Activated B cell treated with CpG ODN at 0.5 μM for 24 hours (primary cell): ENCODE results near the gene CNMD. TPM values are rescaled to one million over a fixed set of nuclear protein-coding genes. Genes with fewer than 3 reads are reported as not detected.
"Not testable (repeated sequence)": the region's sequence is repeated elsewhere in the genome, so short reads cannot be mapped to it uniquely, and the experiment has no call there.

Source experiments
- ATAC-seq: fragments of 200-7000 bp; cut with Tn5 transposase; one replicate; pipeline ENCODE4 v1.10.0; 2021; ENCODE audit warnings: low read depth, mild to moderate bottlenecking, moderate library complexity
- CTCF ChIA-PET: fragments of 350-600 bp; sonication (Branson Sonifier 250); formaldehyde crosslinking; loops from one replicate; lab custom pipeline; 2021; ENCODE audit warnings: antibody characterized with exemption; lab: Charles Lee
- POLR2A ChIA-PET: fragments of 350-600 bp; sonication (Branson Sonifier 250); formaldehyde crosslinking; loops from one replicate; lab custom pipeline; 2021; ENCODE audit warnings: antibody characterized with exemption; lab: Charles Lee
- DNase-seq: peaks from one replicate; pipeline ENCODE4 v3.0.0; 2022
- H3K27ac Mint-ChIP-seq: one replicate; pipeline ENCODE4 v1.8.0; 2020; ENCODE audit warnings: mixed read lengths
- H3K27me3 Mint-ChIP-seq: one replicate; pipeline ENCODE4 v1.8.0; 2021; ENCODE audit warnings: mixed read lengths
- H3K36me3 Mint-ChIP-seq: one replicate; pipeline ENCODE4 v1.8.0; 2021; ENCODE audit warnings: low read depth, mixed read lengths
- H3K4me1 Mint-ChIP-seq: one replicate; pipeline ENCODE4 v1.8.0; 2021; ENCODE audit warnings: mixed read lengths
- H3K4me3 Mint-ChIP-seq: one replicate; pipeline ENCODE4 v1.8.0; 2020; ENCODE audit warnings: mild to moderate bottlenecking, mixed read lengths
- H3K9me3 Mint-ChIP-seq: one replicate; pipeline ENCODE4 v1.8.0; 2020; ENCODE audit warnings: mixed read lengths
- intact Hi-C: fragments of 100-400 bp; cut with micrococcal nuclease; formaldehyde crosslinking; loops from one replicate; pipeline ENCODE4 v1.15.1; 2024
- total RNA-seq: library from RNA; stranded (reverse); gene quantifications from 2 replicates; pipeline ENCODE4 v1.2.3, GENCODE V29; 2022
- TF ChIP-seq, protein P1 (sequence below): fragments of 200-600 bp; IDR thresholded peaks from one replicate; pipeline ENCODE4 v1.8.0; 2022; ENCODE audit warnings: antibody characterized with exemption, mild to moderate bottlenecking

The CNMD gene
- total RNA-seq, 1 donor from 2014 or later = not detected

DNA sequence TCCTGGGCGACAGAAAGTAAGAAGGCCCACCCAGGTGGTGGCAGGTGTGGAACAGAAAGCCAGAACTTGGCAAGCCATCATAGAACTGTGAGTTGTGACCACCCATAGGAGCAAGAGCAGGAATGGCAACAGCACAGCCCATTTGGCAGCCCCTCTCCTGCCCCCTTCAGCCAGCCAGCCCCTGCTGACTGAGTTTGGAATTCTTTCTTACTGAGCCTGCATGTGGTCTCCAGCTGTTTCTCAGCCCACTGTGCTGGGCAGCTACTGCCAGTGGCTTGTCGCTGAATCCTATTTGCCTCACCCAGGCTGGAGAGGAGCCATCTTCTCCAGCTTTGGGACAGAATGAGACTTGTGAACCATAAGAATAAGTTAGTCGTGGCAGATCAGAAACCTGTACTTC is 28.3 kb downstream of the CNMD start:
- intact Hi-C loops = no loop called here
- H3K27ac Mint-ChIP-seq = no peak overlapping the region
- no peak overlapping the region for H3K4me3 Mint-ChIP-seq

DNA sequence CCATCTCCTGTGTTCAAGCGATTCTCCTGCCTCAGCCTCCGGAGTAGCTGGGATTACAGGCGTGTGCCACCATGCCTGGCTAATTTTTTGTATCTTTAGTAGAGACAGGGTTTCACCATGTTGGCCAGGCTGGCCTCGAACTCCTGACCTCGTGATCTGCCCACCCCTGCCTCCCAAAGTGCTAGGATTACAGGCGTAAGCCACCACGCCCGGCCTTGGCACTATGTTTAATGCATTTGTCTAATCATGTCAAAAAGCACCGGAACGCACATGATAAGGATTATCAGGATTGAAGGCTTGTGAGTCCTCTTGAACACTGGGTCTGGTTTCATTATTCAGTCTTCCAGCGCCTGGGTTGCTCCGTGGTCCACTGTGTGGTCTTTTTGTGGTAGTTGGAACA is 31.4 kb downstream of the CNMD start:
- CTCF ChIA-PET, intact Hi-C loops, H3K9me3 Mint-ChIP-seq, H3K4me1 Mint-ChIP-seq, ATAC-seq, H3K27me3 Mint-ChIP-seq, H3K4me3 Mint-ChIP-seq, H3K27ac Mint-ChIP-seq, DNase-seq, H3K36me3 Mint-ChIP-seq, POLR2A ChIA-PET: not testable (repeated sequence)

More for the DNA sequence above, 28.3 kb downstream of the CNMD start:
- DNase-seq (no peak), ATAC-seq (no peak)
- TF ChIP-seq, protein P1, sequence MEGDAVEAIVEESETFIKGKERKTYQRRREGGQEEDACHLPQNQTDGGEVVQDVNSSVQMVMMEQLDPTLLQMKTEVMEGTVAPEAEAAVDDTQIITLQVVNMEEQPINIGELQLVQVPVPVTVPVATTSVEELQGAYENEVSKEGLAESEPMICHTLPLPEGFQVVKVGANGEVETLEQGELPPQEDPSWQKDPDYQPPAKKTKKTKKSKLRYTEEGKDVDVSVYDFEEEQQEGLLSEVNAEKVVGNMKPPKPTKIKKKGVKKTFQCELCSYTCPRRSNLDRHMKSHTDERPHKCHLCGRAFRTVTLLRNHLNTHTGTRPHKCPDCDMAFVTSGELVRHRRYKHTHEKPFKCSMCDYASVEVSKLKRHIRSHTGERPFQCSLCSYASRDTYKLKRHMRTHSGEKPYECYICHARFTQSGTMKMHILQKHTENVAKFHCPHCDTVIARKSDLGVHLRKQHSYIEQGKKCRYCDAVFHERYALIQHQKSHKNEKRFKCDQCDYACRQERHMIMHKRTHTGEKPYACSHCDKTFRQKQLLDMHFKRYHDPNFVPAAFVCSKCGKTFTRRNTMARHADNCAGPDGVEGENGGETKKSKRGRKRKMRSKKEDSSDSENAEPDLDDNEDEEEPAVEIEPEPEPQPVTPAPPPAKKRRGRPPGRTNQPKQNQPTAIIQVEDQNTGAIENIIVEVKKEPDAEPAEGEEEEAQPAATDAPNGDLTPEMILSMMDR = no peak
- Mint-ChIP-seq H3K4me1 (no peaks in the 10 kb centered on the region), H3K27me3 (peaks cover 2% of the 10 kb centered on the region), H3K36me3 (no peaks in the 10 kb centered on the region), H3K9me3 (peaks cover 1% of the 10 kb centered on the region)
- CTCF ChIA-PET = no interaction called here
- POLR2A ChIA-PET = no interaction called here

DNA sequence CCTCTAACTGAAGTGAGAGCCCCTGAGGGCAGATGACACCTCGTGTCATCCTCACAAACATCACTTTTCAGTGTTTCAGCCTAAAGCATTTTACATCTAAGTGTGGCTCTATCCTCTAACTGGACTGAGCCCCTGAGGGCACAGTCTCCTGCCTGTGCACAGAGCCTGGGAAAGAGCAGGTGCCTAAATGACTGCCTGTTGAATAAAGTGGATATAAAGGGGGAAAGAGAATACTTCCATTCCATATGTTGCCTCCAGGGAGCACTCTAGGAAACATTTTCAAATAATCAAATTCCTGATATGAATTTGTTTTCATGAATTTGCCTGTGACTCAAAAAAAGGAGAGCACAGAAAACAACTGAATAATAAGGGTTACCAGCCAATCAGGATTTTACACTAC is 32.2 kb downstream of the CNMD start:
- H3K4me1 Mint-ChIP-seq = no peaks in the 10 kb centered on the region
- H3K27me3 Mint-ChIP-seq = no peaks in the 10 kb centered on the region
- no peak overlapping the region for H3K4me3 Mint-ChIP-seq
- DNase-seq (no peak), ATAC-seq (no peak)
- H3K9me3 Mint-ChIP-seq = no peaks in the 10 kb centered on the region
- ChIA-PET POLR2A (no interaction called here), CTCF (no interaction called here)
- TF ChIP-seq, protein P1 = no peak
- H3K27ac Mint-ChIP-seq = no peak overlapping the region
- intact Hi-C loops = no loop called here
- H3K36me3 Mint-ChIP-seq = no peaks in the 10 kb centered on the region

DNA sequence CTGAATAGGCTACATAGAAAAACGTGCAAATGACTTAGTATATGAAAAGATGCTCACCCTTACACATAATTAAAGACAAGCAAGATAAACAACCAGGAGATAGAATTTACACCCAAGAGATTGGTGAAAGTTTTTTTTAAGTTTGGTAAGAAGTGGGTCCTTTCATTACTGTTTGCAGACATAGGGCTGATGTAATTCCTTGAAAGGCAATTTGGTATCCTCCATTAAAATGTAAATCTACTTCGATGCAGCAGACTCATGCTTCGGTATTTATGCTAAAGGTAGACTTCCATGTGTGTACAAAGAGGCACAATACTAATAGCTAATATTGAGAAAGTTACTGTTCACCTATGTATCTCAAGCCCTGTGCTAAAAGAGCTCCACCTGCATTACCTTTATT is 33.5 kb downstream of the CNMD start:
- H3K4me3 Mint-ChIP-seq = no peak overlapping the region
- no peaks in the 10 kb centered on the region for H3K36me3 Mint-ChIP-seq
- DNase-seq (no peak), ATAC-seq (no peak)
- H3K9me3 Mint-ChIP-seq = no peaks in the 10 kb centered on the region
- TF ChIP-seq, protein P1 = no peak
- ChIA-PET CTCF (no interaction called here), POLR2A (no interaction called here)
- no peaks in the 10 kb centered on the region for H3K4me1 Mint-ChIP-seq
- intact Hi-C loops = no loop called here
- H3K27ac Mint-ChIP-seq = no peak overlapping the region
- no peaks in the 10 kb centered on the region for H3K27me3 Mint-ChIP-seq

DNA sequence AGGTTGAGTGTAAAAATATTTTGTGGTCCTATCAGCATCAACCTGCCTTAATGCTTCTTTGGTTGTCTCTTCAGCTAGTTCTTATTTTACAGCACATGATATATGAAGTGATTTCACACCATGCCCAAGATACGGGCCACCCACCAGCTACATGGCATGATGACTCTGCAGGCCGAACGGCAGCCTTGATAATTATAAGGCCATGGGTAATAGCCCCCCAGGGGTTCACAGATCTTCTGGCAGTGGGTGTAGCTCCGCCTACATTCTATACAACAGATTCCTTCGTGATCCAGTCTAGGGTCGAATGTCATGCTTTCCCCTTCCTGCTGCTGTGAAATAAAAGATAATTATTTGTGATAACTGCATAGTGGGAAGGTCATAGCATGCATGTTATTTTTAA is 36.1 kb downstream of the CNMD start:
- H3K27ac Mint-ChIP-seq = no peak overlapping the region
- no peaks in the 10 kb centered on the region for H3K4me1 Mint-ChIP-seq
- intact Hi-C loops = no loop called here
- POLR2A ChIA-PET = no interaction called here
- no peak for ATAC-seq
- DNase-seq = no peak
- TF ChIP-seq, protein P1 = no peak
- H3K4me3 Mint-ChIP-seq = no peak overlapping the region
- CTCF ChIA-PET = no interaction called here
- H3K36me3 Mint-ChIP-seq = no peaks in the 10 kb centered on the region
- H3K27me3 Mint-ChIP-seq = no peaks in the 10 kb centered on the region
- no peaks in the 10 kb centered on the region for H3K9me3 Mint-ChIP-seq
